Measurements from ENCODE around the gene RBM14. TPM values are rescaled to one million over a fixed set of nuclear protein-coding genes. Genes with fewer than 3 reads are reported as not detected.

The RBM14 gene
- total and polyA plus RNA-seq, 3 experiments from 2014 or later, result 87.9 to 165 (median 152) TPM

DNA sequence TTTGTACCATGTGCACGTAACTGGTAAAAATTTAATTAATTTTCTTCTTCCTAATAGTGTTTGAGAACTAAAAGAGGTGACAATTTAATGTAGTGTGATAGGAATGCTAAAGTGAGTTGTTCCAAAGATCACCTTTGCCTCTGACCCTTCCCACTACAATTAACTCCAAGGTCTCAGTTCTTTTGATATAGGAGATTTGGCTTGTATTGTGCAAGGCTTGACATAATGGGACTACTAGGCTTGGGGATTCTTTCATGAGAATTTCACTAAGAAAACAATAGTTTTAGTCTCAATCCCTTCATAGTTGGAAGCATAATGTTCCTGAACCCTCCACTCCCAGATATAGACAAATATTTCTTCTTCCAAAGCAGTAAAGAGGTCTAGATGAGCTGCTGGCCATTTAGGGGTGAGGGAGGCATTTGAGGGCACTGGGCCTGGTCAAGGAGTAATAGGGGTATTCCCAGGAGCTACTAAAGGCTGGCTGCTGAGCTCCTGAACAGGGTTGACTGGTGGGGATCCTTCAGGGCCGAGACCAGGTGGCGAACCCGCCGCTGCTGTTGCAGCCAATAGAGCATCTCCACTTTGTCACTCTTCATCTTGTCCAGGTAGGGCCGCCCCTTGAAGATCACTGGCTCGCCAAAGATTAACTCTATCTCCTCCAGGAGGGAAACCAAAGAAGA lies 26.3 kb upstream of the RBM14 start:
- no peaks in the 10 kb centered on the region for H3K27me3 ChIP-seq (ENCODE audit: insufficient read depth, low read length, poor library complexity, severe bottlenecking)
- ChIA-PET CTCF (interaction anchor here (1.1 to 3.2 kb wide), 4 partner anchors 11 to 151 kb away, joined by 3 to 21 read pairs (median 4); partner anchors contain the start of genes MRPL11, RBM14 and RBM4B), POLR2A (interaction anchor here (0.6 to 1.3 kb wide), 4 partner anchors 46 to 681 kb away, joined by 3 to 4 read pairs (median 3); partner anchors contain the start of gene PELI3)
- peaks cover 0 to 7% (median 0%) of the 10 kb centered on the region in 3 donors for H3K36me3 Mint-ChIP-seq
- H3K4me3 ChIP-seq (ENCODE audit: low read length), result no peak overlapping the region
- H3K9me3 ChIP-seq (ENCODE audit: low read length), result no peaks in the 10 kb centered on the region
- no peak overlapping the region for H3K27ac ChIP-seq (ENCODE audit: low read depth, low read length)
- peak overlapping the region in 4 of 8 donors; percentile 11 to 78 (median 36) for H3K27ac Mint-ChIP-seq
- DNase-seq, result no peak
- peak overlapping the region in 1 of 7 donors; percentile 65 for H3K4me3 Mint-ChIP-seq
- H3K4me1 Mint-ChIP-seq, result peaks cover 23 to 25% (median 24%) of the 10 kb centered on the region in 3 donors
- H3K9me3 Mint-ChIP-seq, result no peaks in the 10 kb centered on the region
- H3K36me3 ChIP-seq (ENCODE audit: insufficient read depth, low read length), result no peaks in the 10 kb centered on the region
- H3K4me1 ChIP-seq (ENCODE audit: insufficient read depth, low read length), result peaks cover 22% of the 10 kb centered on the region
- peaks cover 0 to 3% of the 10 kb centered on the region in 2 donors for H3K27me3 Mint-ChIP-seq

- Histone ChIP-seq H3K4me1 (ENCODE audit: insufficient read depth, low read length) (peaks cover 25% of the 10 kb centered on the region), H3K27me3 (ENCODE audit: insufficient read depth, low read length, poor library complexity, severe bottlenecking) (no peaks in the 10 kb centered on the region), H3K36me3 (ENCODE audit: insufficient read depth, low read length) (no peaks in the 10 kb centered on the region), H3K4me3 (ENCODE audit: low read length) (no peak overlapping the region), H3K27ac (ENCODE audit: low read depth, low read length) (no peak overlapping the region), H3K9me3 (ENCODE audit: low read length) (no peaks in the 10 kb centered on the region)
- Mint-ChIP-seq H3K36me3 (peaks cover 0 to 8% (median 0%) of the 10 kb centered on the region in 3 donors), H3K9me3 (no peaks in the 10 kb centered on the region), H3K4me1 (peaks cover 31 to 34% (median 32%) of the 10 kb centered on the region in 3 donors), H3K4me3 (peak overlapping the region in 1 of 7 donors; percentile 20), H3K27ac (peak overlapping the region in 5 of 8 donors; percentile 35 to 100 (median 38)), H3K27me3 (peaks cover 0 to 3% of the 10 kb centered on the region in 2 donors)
- DNase-seq, result no peak
- POLR2A ChIA-PET, result interaction anchor here (1.2 to 1.3 kb wide), 2 partner anchors 47 to 125 kb away, joined by 3 to 4 read pairs; partner anchors contain the start of gene PELI3
- CTCF ChIA-PET, result interaction anchor here (1.4 to 3.2 kb wide), 4 partner anchors 25 to 152 kb away, joined by 4 to 21 read pairs (median 6); partner anchors contain the start of genes MRPL11, RBM14 and RBM4B
Observed at GRCh38 chr11:66591175-66591574, 25.3 kb upstream of the RBM14 start.

DNA sequence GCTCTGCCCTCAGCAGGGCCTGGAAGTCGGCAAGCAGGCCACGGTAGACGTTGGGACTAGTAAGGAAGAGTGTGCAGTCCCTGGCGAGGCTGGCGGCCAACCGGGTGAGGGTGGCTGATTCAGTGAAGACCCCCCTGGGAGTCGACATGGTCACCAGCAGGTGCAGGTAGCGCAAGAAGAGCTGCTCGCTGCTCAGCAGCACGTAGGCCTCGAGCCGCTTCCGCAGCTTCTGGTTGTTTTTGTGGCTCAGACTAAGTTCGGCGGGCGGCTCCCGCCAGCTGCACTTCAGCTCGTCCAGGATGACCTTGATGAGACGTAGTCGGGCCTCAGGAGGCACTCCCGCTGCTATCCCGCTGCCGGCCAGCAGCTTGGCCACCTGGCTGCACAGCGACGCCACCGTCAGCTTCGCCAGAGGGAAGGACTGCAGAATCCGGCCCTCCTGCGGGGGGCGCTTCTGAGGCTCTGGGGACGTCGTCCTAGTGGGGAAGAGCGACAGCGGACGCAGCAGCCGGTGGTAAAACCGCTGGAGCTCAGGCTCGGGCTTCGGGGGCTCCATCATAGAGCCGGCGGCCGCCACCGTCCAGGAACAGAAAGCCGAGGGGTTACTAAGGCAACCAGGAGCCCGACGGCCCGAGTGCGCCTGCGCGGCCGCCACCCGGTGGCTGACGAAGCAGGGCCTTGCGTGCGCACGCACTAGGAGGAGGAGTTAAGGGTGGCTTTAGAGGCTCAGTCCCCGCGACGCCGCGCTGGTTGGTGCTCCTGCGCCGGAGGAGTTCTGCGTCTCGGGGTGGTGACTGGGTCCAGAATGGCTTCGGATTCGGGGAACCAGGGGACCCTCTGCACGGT lies 23.8 kb upstream of the RBM14 start, which contains the start of the genes CCDC87 and CCS:
Gene CCDC87 (minus strand): TSS at position 607 of the 846 bp plus-strand sequence. CDS start 48 bp downstream, at position 559.
Gene CCS (plus strand): TSS at position 729 of the 846 bp plus-strand sequence. CDS start 77 bp downstream, at position 806.
- Mint-ChIP-seq H3K27ac (peak within 1 kb of the TSS; percentile 81 to 100 (median 100)), H3K36me3 (peaks cover 0 to 8% (median 0%) of the 10 kb centered on the region in 3 donors), H3K4me3 (peak within 1 kb of the TSS; percentile 84 to 100 (median 99)), H3K4me1 (peaks cover 31 to 38% (median 37%) of the 10 kb centered on the region in 3 donors), H3K27me3 (peaks cover 0 to 3% of the 10 kb centered on the region in 2 donors), H3K9me3 (no peaks in the 10 kb centered on the region)
- no peaks in the 10 kb centered on the region for H3K36me3 ChIP-seq (ENCODE audit: insufficient read depth, low read length)
- peak within 1 kb of the TSS; percentile 80 for H3K27ac ChIP-seq (ENCODE audit: low read depth, low read length)
- CTCF ChIA-PET, result interaction anchor here (0.8 to 3.2 kb wide), 11 partner anchors 11 to 114 kb away, joined by 3 to 21 read pairs (median 4); partner anchors contain the start of genes CTSF, RBM4 and RBM4B
- peak within 1 kb of the TSS; percentile 96 for H3K4me3 ChIP-seq (ENCODE audit: low read length)
- H3K27me3 ChIP-seq (ENCODE audit: insufficient read depth, low read length, poor library complexity, severe bottlenecking), result no peaks in the 10 kb centered on the region
- POLR2A ChIA-PET, result interaction anchor here (0.7 to 2.4 kb wide), 4 partner anchors 24 to 85 kb away, joined by 6 to 19 read pairs (median 11); partner anchors contain the start of genes RBM14, RBM4 and RBM4B
- DNase-seq, result peak; percentile 96 to 100 (median 99)
- H3K4me1 ChIP-seq (ENCODE audit: insufficient read depth, low read length), result peaks cover 25% of the 10 kb centered on the region
- no peaks in the 10 kb centered on the region for H3K9me3 ChIP-seq (ENCODE audit: low read length)

- POLR2A ChIA-PET, result interaction anchor here (1.4 to 2.4 kb wide), 3 partner anchors 23 to 85 kb away, joined by 9 to 19 read pairs (median 13); partner anchors contain the start of genes RBM14, RBM4 and RBM4B
- no peaks in the 10 kb centered on the region for H3K27me3 ChIP-seq (ENCODE audit: insufficient read depth, low read length, poor library complexity, severe bottlenecking)
- H3K9me3 Mint-ChIP-seq, result no peaks in the 10 kb centered on the region
- no peaks in the 10 kb centered on the region for H3K9me3 ChIP-seq (ENCODE audit: low read length)
- peak overlapping the region; percentile 81 to 100 (median 100) for H3K27ac Mint-ChIP-seq
- H3K27me3 Mint-ChIP-seq, result peaks cover 0 to 3% of the 10 kb centered on the region in 2 donors
- peak overlapping the region; percentile 80 for H3K27ac ChIP-seq (ENCODE audit: low read depth, low read length)
- H3K36me3 ChIP-seq (ENCODE audit: insufficient read depth, low read length), result no peaks in the 10 kb centered on the region
- peak overlapping the region; percentile 96 for H3K4me3 ChIP-seq (ENCODE audit: low read length)
- peak overlapping the region; percentile 84 to 100 (median 99) for H3K4me3 Mint-ChIP-seq
- DNase-seq, result no peak
- peaks cover 0 to 8% (median 0%) of the 10 kb centered on the region in 3 donors for H3K36me3 Mint-ChIP-seq
- peaks cover 25% of the 10 kb centered on the region for H3K4me1 ChIP-seq (ENCODE audit: insufficient read depth, low read length)
- CTCF ChIA-PET, result interaction anchor here (0.8 to 3.2 kb wide), 9 partner anchors 14 to 85 kb away, joined by 3 to 21 read pairs (median 5); partner anchors contain the start of genes CTSF, RBM4 and RBM4B
- H3K4me1 Mint-ChIP-seq, result peaks cover 31 to 38% (median 37%) of the 10 kb centered on the region in 3 donors
Observed at GRCh38 chr11:66593303-66593635, 23.2 kb upstream of the RBM14 start.

- H3K36me3 ChIP-seq (ENCODE audit: insufficient read depth, low read length), result no peaks in the 10 kb centered on the region
- Mint-ChIP-seq H3K4me1 (peaks cover 31 to 38% (median 37%) of the 10 kb centered on the region in 3 donors), H3K4me3 (peak overlapping the region; percentile 84 to 100 (median 99)), H3K27ac (peak overlapping the region in 7 of 8 donors; percentile 81 to 100 (median 100)), H3K27me3 (peaks cover 0 to 3% of the 10 kb centered on the region in 2 donors), H3K36me3 (peaks cover 0 to 10% (median 0%) of the 10 kb centered on the region in 3 donors), H3K9me3 (no peaks in the 10 kb centered on the region)
- H3K27me3 ChIP-seq (ENCODE audit: insufficient read depth, low read length, poor library complexity, severe bottlenecking), result no peaks in the 10 kb centered on the region
- H3K4me3 ChIP-seq (ENCODE audit: low read length), result peak overlapping the region; percentile 96
- POLR2A ChIA-PET, result interaction anchor here (1.1 to 2.4 kb wide), 3 partner anchors 22 to 84 kb away, joined by 3 to 19 read pairs (median 13); partner anchors contain the start of genes RBM4 and RBM4B
- H3K27ac ChIP-seq (ENCODE audit: low read depth, low read length), result peak overlapping the region; percentile 80
- H3K9me3 ChIP-seq (ENCODE audit: low read length), result no peaks in the 10 kb centered on the region
- CTCF ChIA-PET, result interaction anchor here (0.8 to 1.5 kb wide), 3 partner anchors 14 to 84 kb away, joined by 3 to 5 read pairs (median 5); partner anchors contain the start of gene RBM4B
- DNase-seq, result no peak
- H3K4me1 ChIP-seq (ENCODE audit: insufficient read depth, low read length), result peaks cover 25% of the 10 kb centered on the region
Observed at GRCh38 chr11:66593650-66594049, 22.8 kb upstream of the RBM14 start.

GRCh38 chr11:66595245-66595904 lies 21.1 kb upstream of the RBM14 start:
- Histone ChIP-seq H3K9me3 (ENCODE audit: low read length) (no peaks in the 10 kb centered on the region), H3K27ac (ENCODE audit: low read depth, low read length) (peak overlapping the region; percentile 52), H3K36me3 (ENCODE audit: insufficient read depth, low read length) (no peaks in the 10 kb centered on the region), H3K4me1 (ENCODE audit: insufficient read depth, low read length) (peaks cover 25% of the 10 kb centered on the region), H3K27me3 (ENCODE audit: insufficient read depth, low read length, poor library complexity, severe bottlenecking) (no peaks in the 10 kb centered on the region), H3K4me3 (ENCODE audit: low read length) (peak overlapping the region; percentile 24)
- peaks cover 0 to 21% (median under 1%) of the 10 kb centered on the region in 3 donors for H3K36me3 Mint-ChIP-seq
- H3K27me3 Mint-ChIP-seq, result no peaks in the 10 kb centered on the region
- peak in 1 of 5 donors; percentile 25 for DNase-seq
- H3K4me3 Mint-ChIP-seq, result peak overlapping the region in 6 of 7 donors; percentile 31 to 77 (median 52)
- peak overlapping the region in 6 of 8 donors; percentile 48 to 89 (median 65) for H3K27ac Mint-ChIP-seq
- POLR2A ChIA-PET, result interaction anchor here (0.5 to 1.6 kb wide), 5 partner anchors 21 to 278 kb away, joined by 3 to 5 read pairs (median 4); partner anchors contain the start of gene RBM14
- CTCF ChIA-PET, result interaction anchor here (1.1 to 1.9 kb wide), 6 partner anchors 15 to 239 kb away, joined by 3 read pairs; partner anchors contain the start of gene RBM4B
- H3K4me1 Mint-ChIP-seq, result peaks cover 31 to 38% (median 37%) of the 10 kb centered on the region in 3 donors
- no peaks in the 10 kb centered on the region for H3K9me3 Mint-ChIP-seq

Measured in CD8-positive, alpha-beta memory T cell (primary cell).